ENCODE data around the gene ZNF718.

DNA sequence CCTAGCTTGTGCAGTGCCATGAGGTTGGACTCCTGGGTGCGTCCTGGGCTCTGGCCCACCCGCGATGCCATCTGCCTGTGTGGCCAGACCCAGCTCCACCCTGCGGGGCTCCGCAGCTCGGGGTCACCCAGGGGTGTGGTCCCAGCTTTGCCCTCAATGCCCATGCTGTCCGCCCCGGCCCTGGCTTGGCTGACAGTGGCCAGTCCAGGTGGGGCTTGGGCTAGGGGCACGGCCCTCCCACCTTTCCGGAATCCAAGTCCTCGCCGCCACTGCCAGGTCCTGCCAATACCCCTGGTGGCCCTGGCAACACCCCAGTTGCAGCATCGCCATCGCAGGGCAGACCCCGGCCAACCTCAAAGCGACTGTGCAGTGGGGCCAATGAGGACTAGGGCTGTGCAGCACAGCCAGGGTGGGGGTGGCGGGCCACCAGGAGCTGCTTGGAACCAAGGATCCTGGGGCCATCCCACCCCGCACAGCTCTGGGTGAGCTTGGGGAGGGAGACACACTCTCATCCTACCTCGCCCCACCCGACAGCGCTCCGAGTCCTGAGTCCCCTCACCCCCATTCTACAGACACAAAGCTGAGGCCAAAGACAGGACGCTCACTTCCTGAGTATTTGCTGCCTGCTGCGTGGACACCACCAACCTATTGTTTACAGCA lies 80.9 kb downstream of the ZNF718 start:
- TF ChIP-seq EZH2 (IDR thresholded peaks at IDR 0.05) (no peak), POLR2AphosphoS5 (IDR thresholded peaks at IDR 0.05; ENCODE audit: borderline replicate concordance, low read depth, low read length) (no peak), FOXP2 (optimal IDR thresholded peaks at IDR 0.05; ENCODE audit: control extremely low read depth, extremely low read length, insufficient read depth) (no peak)
